Kidney (tissue), 14 donors: ENCODE measurements around the gene PLEKHM1. TPM values are rescaled to one million over a fixed set of nuclear protein-coding genes. Genes with fewer than 3 reads are reported as not detected.

Source experiments
- DNase-seq, 5 donors: peaks; one replicate each; pipeline ENCODE4 v3.0.0-alpha.2; 2013 to 2020
- FAIRE-seq: peaks from 2 replicates; lab custom pipeline; 2012; peaks lifted over from hg19 to GRCh38; lab: Jason Lieb, UNC
- H3K27ac ChIP-seq, 2 donors: one replicate each; pipeline ENCODE4 v1.7.0; 2013; ENCODE audit warnings: low read depth in 2 of 2, low read length in 2 of 2, inconsistent platforms in 1 of 2
- H3K27me3 ChIP-seq: one replicate; pipeline ENCODE4 v1.7.1; 2013; ENCODE audit warnings: low read length, inconsistent platforms; ENCODE audit not compliant: control insufficient read depth, insufficient read depth
- H3K36me3 ChIP-seq, 3 donors: one replicate each; pipeline versions ENCODE4 v1.7.0 to v1.7.1; 2013; ENCODE audit warnings: low read length in 3 of 3, control low read depth in 1 of 3, inconsistent platforms in 1 of 3; ENCODE audit not compliant: insufficient read depth in 3 of 3, control insufficient read depth in 2 of 3
- H3K4me1 ChIP-seq, 3 donors: one replicate each; pipeline versions ENCODE4 v1.7.0 to v1.7.1; 2013; ENCODE audit warnings: low read length in 3 of 3, inconsistent platforms in 1 of 3, low read depth in 1 of 3; ENCODE audit not compliant: control insufficient read depth in 2 of 3, insufficient read depth in 2 of 3
- H3K4me3 ChIP-seq, 3 donors: one replicate each; pipeline versions ENCODE4 v1.7.0 to v1.8.1; 2013; ENCODE audit warnings: low read length in 3 of 3, control low read depth in 1 of 3, inconsistent platforms in 1 of 3
- H3K9ac ChIP-seq, 3 donors: one replicate each; pipeline versions ENCODE4 v1.7.0 to v1.7.1; 2013; ENCODE audit warnings: low read length in 3 of 3, control low read depth in 1 of 3, inconsistent platforms in 1 of 3
- H3K9me3 ChIP-seq, 3 donors: one replicate each; pipeline versions ENCODE4 v1.7.0 to v1.7.1; 2013; ENCODE audit warnings: low read length in 3 of 3, control low read depth in 1 of 3, inconsistent platforms in 1 of 3; ENCODE audit not compliant: control insufficient read depth in 2 of 3, insufficient read depth in 1 of 3
- CTCF ChIP-seq: IDR thresholded peaks from 3 replicates; pipeline ENCODE4 v1.5.1; 2012; ENCODE audit warnings: mild to moderate bottlenecking, moderate library complexity, borderline replicate concordance; ENCODE audit not compliant: insufficient read depth; ENCODE audit errors: extremely low read depth
- intact Hi-C: fragments of 100-400 bp; cut with DNase I; formaldehyde crosslinking; loops from one replicate; pipeline ENCODE4 v1.11.1; 2022
- polyA plus RNA-seq: library from polyadenylated mRNA; stranded (reverse); fragments of 350-450 nt; fragmentation: Illumina TruSeq; extraction: RNeasy Lipid Tissue Mini Kit (QIAGEN cat#74804); gene quantifications from one replicate; pipeline ENCODE4 v1.2.3, GENCODE V29; 2014; ENCODE audit warnings: low read depth, low replicate concordance; ENCODE audit not compliant: insufficient read depth
- total RNA-seq: library from RNA; stranded (reverse); fragmentation: NEBNext Ultra II Directional; extraction: Animal tissue kit (Norgen Biotek cat#: 25700); gene quantifications from one replicate; pipeline ENCODE4 v1.2.1, GENCODE V29; 2021
- donor health status: control.
- donor health status: control.
- donor health status: control.
- donor health status: control.
- donor health status: control.
- donor health status: DM: yes; HTN: yes; CAD: no.
- donor health status: Normal renal cell carcinoma (clear cell type).

PLEKHM1 gene
- total and polyA plus RNA-seq, 2 donors from 2014 or later = 13.3 to 46.6 TPM

- no peak overlapping the region for H3K4me3 ChIP-seq
- H3K9me3 ChIP-seq = no peaks in the 10 kb centered on the region
- H3K36me3 ChIP-seq = peaks cover 0 to 3% (median 0%) of the 10 kb centered on the region in 3 donors
- no peak overlapping the region for H3K27ac ChIP-seq
- no peak for FAIRE-seq
- H3K9ac ChIP-seq = no peak overlapping the region
- DNase-seq = no peak
- no peaks in the 10 kb centered on the region for H3K27me3 ChIP-seq
- TF ChIP-seq CTCF = no peak
- H3K4me1 ChIP-seq = peaks cover 0 to 7% (median 0%) of the 10 kb centered on the region in 3 donors
- intact Hi-C loops = no loop called here
These were observed 97.1 kb downstream of the PLEKHM1 start for GRCh38 chr17:45393411-45393810.

- Histone ChIP-seq H3K27ac (no peak overlapping the region), H3K9me3 (no peaks in the 10 kb centered on the region), H3K4me3 (no peak overlapping the region), H3K9ac (no peak overlapping the region), H3K27me3 (no peaks in the 10 kb centered on the region), H3K36me3 (no peaks in the 10 kb centered on the region), H3K4me1 (peaks cover 0 to 7% (median 0%) of the 10 kb centered on the region in 3 donors)
- TF ChIP-seq CTCF = no peak
- FAIRE-seq (no peak), DNase-seq (no peak)
- intact Hi-C loops = no loop called here
These were observed 98.6 kb downstream of the PLEKHM1 start for GRCh38 chr17:45391918-45392317.

- intact Hi-C loops = no loop called here
- no peak for FAIRE-seq
- Histone ChIP-seq H3K36me3 (no peaks in the 10 kb centered on the region), H3K4me3 (no peak overlapping the region), H3K9ac (no peak overlapping the region), H3K9me3 (no peaks in the 10 kb centered on the region), H3K27ac (no peak overlapping the region), H3K4me1 (peaks cover 0 to 7% (median 0%) of the 10 kb centered on the region in 3 donors), H3K27me3 (no peaks in the 10 kb centered on the region)
- TF ChIP-seq CTCF = no peak
- DNase-seq = no peak
These were observed 99.2 kb downstream of the PLEKHM1 start for GRCh38 chr17:45391291-45391690.

GRCh38 chr17:45389354-45389753, 101.2 kb downstream of the PLEKHM1 start:
- Histone ChIP-seq H3K27me3 (no peaks in the 10 kb centered on the region), H3K9me3 (no peaks in the 10 kb centered on the region), H3K4me3 (no peak overlapping the region), H3K9ac (no peak overlapping the region), H3K27ac (no peak overlapping the region), H3K36me3 (no peaks in the 10 kb centered on the region), H3K4me1 (peaks cover 0 to 3% (median 0%) of the 10 kb centered on the region in 3 donors)
- FAIRE-seq = no peak
- intact Hi-C loops = loop anchor here (5.0 to 10.0 kb wide), 2 partner anchors 107 to 165 kb away; partner anchors contain the start of gene FMNL1
- DNase-seq = no peak
- TF ChIP-seq CTCF = no peak
